Neural crest cell (in vitro differentiated cells): ENCODE results near the gene SHE. TPM values are rescaled to one million over a fixed set of nuclear protein-coding genes. Genes with fewer than 3 reads are reported as not detected.

ENCODE experiments used
- DNase-seq: peaks from one replicate; pipeline ENCODE4 v3.0.0; 2021; ENCODE audit warnings: low read depth, mixed read lengths, low spot score
- H3K27ac Mint-ChIP-seq: one replicate; pipeline ENCODE4 v1.8.0; 2021; ENCODE audit warnings: mild to moderate bottlenecking, mixed read lengths; ENCODE audit not compliant: unreplicated experiment
- H3K27me3 Mint-ChIP-seq: 2 replicates; pipeline ENCODE4 v1.8.0; 2021; ENCODE audit warnings: low read depth, mild to moderate bottlenecking, mixed read lengths
- H3K36me3 Mint-ChIP-seq: 2 replicates; pipeline ENCODE4 v1.8.0; 2021; ENCODE audit warnings: low read depth, mild to moderate bottlenecking, mixed read lengths
- H3K4me1 Mint-ChIP-seq: 2 replicates; pipeline ENCODE4 v1.8.0; 2021; ENCODE audit warnings: mixed read lengths
- H3K4me3 Mint-ChIP-seq: one replicate; pipeline ENCODE4 v1.8.0; 2021; ENCODE audit warnings: mild to moderate bottlenecking, mixed read lengths
- H3K9me3 Mint-ChIP-seq: 2 replicates; pipeline ENCODE4 v1.8.0; 2021; ENCODE audit warnings: mixed read lengths
- CTCF ChIP-seq: fragments of 200-600 bp; sonication (generic); conservative IDR thresholded peaks from 2 replicates; pipeline ENCODE4 v1.5.0; 2021; ENCODE audit warnings: antibody characterized with exemption, mild to moderate bottlenecking
- total RNA-seq: library from RNA; stranded (reverse); gene quantifications from 2 replicates; pipeline ENCODE4 v1.2.1, GENCODE V29; 2021

The SHE gene
- total RNA-seq, 1 donor from 2014 or later, result 0.19 TPM

- H3K4me1 Mint-ChIP-seq, result peaks cover 3% of the 10 kb centered on the region
- H3K9me3 Mint-ChIP-seq, result no peaks in the 10 kb centered on the region
- H3K36me3 Mint-ChIP-seq, result no peaks in the 10 kb centered on the region
- TF ChIP-seq CTCF, result no peak
- peaks cover 3% of the 10 kb centered on the region for H3K27me3 Mint-ChIP-seq
- no peak overlapping the region for H3K27ac Mint-ChIP-seq
- DNase-seq, result no peak
- no peak overlapping the region for H3K4me3 Mint-ChIP-seq
Measured at GRCh38 chr1:154453161-154453560, 49.1 kb downstream of the SHE start.

GRCh38 chr1:154448331-154448811 lies 53.8 kb downstream of the SHE start:
- H3K27ac Mint-ChIP-seq, result no peak overlapping the region
- H3K4me3 Mint-ChIP-seq, result no peak overlapping the region
- no peaks in the 10 kb centered on the region for H3K27me3 Mint-ChIP-seq
- no peaks in the 10 kb centered on the region for H3K4me1 Mint-ChIP-seq
- DNase-seq, result no peak
- no peaks in the 10 kb centered on the region for H3K9me3 Mint-ChIP-seq
- TF ChIP-seq CTCF, result no peak
- no peaks in the 10 kb centered on the region for H3K36me3 Mint-ChIP-seq

GRCh38 chr1:154446789-154447188 lies 55.4 kb downstream of the SHE start:
- Mint-ChIP-seq H3K27me3 (no peaks in the 10 kb centered on the region), H3K4me3 (no peak overlapping the region), H3K36me3 (no peaks in the 10 kb centered on the region), H3K27ac (no peak overlapping the region), H3K9me3 (no peaks in the 10 kb centered on the region), H3K4me1 (peaks cover 5% of the 10 kb centered on the region)
- no peak for DNase-seq
- TF ChIP-seq CTCF, result no peak

GRCh38 chr1:154446292-154446691 lies 55.9 kb downstream of the SHE start:
- DNase-seq, result no peak
- no peak overlapping the region for H3K4me3 Mint-ChIP-seq
- no peaks in the 10 kb centered on the region for H3K36me3 Mint-ChIP-seq
- H3K27ac Mint-ChIP-seq, result no peak overlapping the region
- peaks cover 6% of the 10 kb centered on the region for H3K4me1 Mint-ChIP-seq
- H3K9me3 Mint-ChIP-seq, result no peaks in the 10 kb centered on the region
- H3K27me3 Mint-ChIP-seq, result no peaks in the 10 kb centered on the region
- TF ChIP-seq CTCF, result no peak

- H3K36me3 Mint-ChIP-seq, result no peaks in the 10 kb centered on the region
- no peaks in the 10 kb centered on the region for H3K9me3 Mint-ChIP-seq
- H3K27ac Mint-ChIP-seq, result no peak overlapping the region
- no peak for TF ChIP-seq CTCF
- no peak for DNase-seq
- H3K27me3 Mint-ChIP-seq, result no peaks in the 10 kb centered on the region
- H3K4me3 Mint-ChIP-seq, result no peak overlapping the region
- H3K4me1 Mint-ChIP-seq, result peaks cover 6% of the 10 kb centered on the region
Measured at GRCh38 chr1:154445040-154445472, 57.2 kb downstream of the SHE start.
